HCEC 1CT (cell line): ENCODE measurements around the gene MDM4.

Source experiments
- DNase-seq: peaks from one replicate; pipeline ENCODE4 v3.0.0-alpha.2; 2017

Gene MDM4

GRCh38 chr1:204581759-204582158 lies 65.6 kb downstream of the MDM4 start:
- no peak for DNase-seq

- no peak for DNase-seq
These were observed 67.9 kb downstream of the MDM4 start for GRCh38 chr1:204583909-204584632.

- no peak for DNase-seq
These were observed 68.6 kb downstream of the MDM4 start for GRCh38 chr1:204584699-204585372.

GRCh38 chr1:204587621-204588020 lies 71.4 kb downstream of the MDM4 start:
- DNase-seq = no peak

- DNase-seq = no peak
These were observed 72.6 kb downstream of the MDM4 start for GRCh38 chr1:204588826-204589225.

- no peak for DNase-seq
These were observed 73.3 kb downstream of the MDM4 start for GRCh38 chr1:204589409-204590038.

- peak; percentile 82 for DNase-seq
These were observed 75.4 kb downstream of the MDM4 start for GRCh38 chr1:204591473-204592090.

- no peak for DNase-seq
These were observed 76.2 kb downstream of the MDM4 start for GRCh38 chr1:204592246-204592948.

GRCh38 chr1:204598319-204598969 lies 82.2 kb downstream of the MDM4 start:
- no peak for DNase-seq

GRCh38 chr1:204599098-204599497 lies 82.9 kb downstream of the MDM4 start:
- no peak for DNase-seq

- DNase-seq = no peak
These were observed 83.4 kb downstream of the MDM4 start for GRCh38 chr1:204599596-204599995.

GRCh38 chr1:204600203-204600602 lies 84.0 kb downstream of the MDM4 start:
- no peak for DNase-seq

- DNase-seq = no peak
These were observed 84.8 kb downstream of the MDM4 start for GRCh38 chr1:204600968-204601367.

- DNase-seq = no peak
These were observed 85.9 kb downstream of the MDM4 start for GRCh38 chr1:204602111-204602579.

- no peak for DNase-seq
These were observed 86.8 kb downstream of the MDM4 start for GRCh38 chr1:204602871-204603542.

GRCh38 chr1:204605791-204606190 lies 89.6 kb downstream of the MDM4 start:
- no peak for DNase-seq
